ENCODE measurements around the gene SEPTIN12.

Gene SEPTIN12

DNA sequence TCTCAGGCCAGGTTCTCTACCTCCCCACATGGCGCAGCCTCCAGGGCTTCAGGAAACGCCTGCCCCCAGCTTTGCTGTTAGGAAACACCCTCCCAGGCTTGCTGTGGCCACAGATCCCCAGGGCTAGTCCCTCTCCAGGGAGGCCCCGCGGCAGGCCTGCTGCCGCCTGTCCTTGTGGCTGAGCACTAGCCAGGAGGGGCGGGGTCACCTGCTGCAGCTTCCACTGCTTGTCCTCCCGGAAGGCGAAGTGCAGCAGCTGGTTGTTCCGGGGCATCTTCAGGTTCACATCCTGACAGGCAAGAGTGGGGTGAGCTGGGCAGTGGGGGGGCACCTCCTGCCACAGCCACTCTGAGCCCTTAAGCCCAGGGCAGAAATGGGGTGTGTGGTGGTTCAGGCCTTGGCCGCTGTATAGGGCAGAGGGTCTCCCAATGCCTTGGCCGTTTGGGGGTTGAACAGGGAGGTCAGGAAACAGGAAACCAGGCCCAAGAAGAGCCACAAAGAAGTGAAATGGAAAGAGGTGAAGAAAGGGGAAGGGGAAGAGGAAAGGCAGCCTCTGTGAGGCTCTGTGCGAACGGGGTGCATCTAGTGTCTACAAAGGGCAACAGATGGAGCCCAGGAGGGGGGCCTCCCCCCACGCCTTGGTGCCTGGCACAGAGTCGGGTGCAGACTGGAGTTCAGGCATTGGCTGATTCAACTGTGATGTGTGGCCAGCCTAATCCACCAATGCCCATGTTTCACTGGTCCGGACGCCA is 12.3 kb upstream of the SEPTIN12 start:
- TF ChIP-seq, protein P1, sequence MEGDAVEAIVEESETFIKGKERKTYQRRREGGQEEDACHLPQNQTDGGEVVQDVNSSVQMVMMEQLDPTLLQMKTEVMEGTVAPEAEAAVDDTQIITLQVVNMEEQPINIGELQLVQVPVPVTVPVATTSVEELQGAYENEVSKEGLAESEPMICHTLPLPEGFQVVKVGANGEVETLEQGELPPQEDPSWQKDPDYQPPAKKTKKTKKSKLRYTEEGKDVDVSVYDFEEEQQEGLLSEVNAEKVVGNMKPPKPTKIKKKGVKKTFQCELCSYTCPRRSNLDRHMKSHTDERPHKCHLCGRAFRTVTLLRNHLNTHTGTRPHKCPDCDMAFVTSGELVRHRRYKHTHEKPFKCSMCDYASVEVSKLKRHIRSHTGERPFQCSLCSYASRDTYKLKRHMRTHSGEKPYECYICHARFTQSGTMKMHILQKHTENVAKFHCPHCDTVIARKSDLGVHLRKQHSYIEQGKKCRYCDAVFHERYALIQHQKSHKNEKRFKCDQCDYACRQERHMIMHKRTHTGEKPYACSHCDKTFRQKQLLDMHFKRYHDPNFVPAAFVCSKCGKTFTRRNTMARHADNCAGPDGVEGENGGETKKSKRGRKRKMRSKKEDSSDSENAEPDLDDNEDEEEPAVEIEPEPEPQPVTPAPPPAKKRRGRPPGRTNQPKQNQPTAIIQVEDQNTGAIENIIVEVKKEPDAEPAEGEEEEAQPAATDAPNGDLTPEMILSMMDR (IDR thresholded peaks at IDR 0.05; ENCODE audit: low read depth, low read length): no peak
- in situ Hi-C loops (cut with HindIII; ENCODE audit: low sequenced_read_pairs): no loop called here
- no peak overlapping the region for H3K4me3 ChIP-seq (ENCODE audit: low read depth, low read length)
- no peak for DNase-seq (ENCODE audit: low read depth, low spot score)

DNA sequence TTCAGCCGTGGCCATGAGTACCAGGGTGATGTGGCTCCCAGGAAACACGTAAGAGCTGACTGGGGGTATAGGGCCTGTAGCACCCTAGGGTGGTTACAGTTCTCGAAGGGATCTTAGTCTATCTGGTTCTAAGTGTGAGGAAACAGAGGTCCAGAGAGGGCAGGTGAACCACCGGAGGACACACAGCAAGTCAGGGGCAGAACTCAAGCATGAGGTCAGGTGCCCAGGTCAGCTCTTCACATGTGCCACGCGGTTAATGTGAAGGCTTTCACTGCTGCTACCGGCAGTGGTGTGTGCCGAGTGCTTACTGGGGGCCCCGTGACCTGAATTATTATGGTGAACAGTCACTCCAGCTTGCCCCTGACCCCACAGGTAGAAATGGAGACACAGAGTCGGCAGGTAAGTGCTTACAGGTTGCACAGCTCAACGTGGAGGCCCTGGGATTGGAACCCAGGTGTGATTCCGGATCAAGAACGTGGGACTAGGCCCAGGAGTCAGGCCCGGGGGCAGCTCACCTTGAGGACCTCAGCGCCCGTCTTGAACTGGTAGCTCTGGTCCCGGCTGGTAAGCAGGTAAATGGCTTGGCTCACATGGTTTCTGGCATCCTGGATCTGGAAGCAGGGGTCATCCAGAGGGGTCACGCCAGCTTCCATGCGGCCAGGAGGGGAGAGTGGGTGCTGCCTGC is 11.2 kb upstream of the SEPTIN12 start:
- in situ Hi-C loops (cut with HindIII; ENCODE audit: low sequenced_read_pairs): no loop called here
- TF ChIP-seq, protein P1 (IDR thresholded peaks at IDR 0.05; ENCODE audit: low read depth, low read length): no peak
- H3K4me3 ChIP-seq (ENCODE audit: low read depth, low read length): no peak overlapping the region
- no peak for DNase-seq (ENCODE audit: low read depth, low spot score)

DNA sequence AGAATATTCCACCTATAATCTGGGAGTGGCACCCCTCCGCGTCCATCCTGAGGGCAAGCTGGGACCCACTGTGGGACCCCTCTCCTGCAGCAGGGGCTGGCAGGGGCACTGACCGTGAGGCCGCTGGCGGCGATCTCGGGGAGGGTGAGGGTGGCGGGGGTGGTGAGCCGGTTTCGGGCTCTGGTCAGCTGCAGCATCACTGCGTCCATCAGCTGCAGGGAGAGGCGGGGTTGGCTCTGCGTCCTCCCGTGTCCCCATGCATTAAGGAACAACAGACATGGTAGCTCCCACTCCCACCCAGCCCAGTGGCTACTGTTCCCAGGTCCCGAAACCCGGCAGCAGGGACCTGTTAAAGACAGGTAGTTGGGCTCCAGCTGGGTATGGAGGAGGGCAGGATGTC is 10.3 kb upstream of the SEPTIN12 start:
- DNase-seq (ENCODE audit: low read depth, low spot score): no peak
- in situ Hi-C loops (cut with HindIII; ENCODE audit: low sequenced_read_pairs): no loop called here
- H3K4me3 ChIP-seq (ENCODE audit: low read depth, low read length): no peak overlapping the region
- TF ChIP-seq, protein P1 (IDR thresholded peaks at IDR 0.05; ENCODE audit: low read depth, low read length): no peak

DNA sequence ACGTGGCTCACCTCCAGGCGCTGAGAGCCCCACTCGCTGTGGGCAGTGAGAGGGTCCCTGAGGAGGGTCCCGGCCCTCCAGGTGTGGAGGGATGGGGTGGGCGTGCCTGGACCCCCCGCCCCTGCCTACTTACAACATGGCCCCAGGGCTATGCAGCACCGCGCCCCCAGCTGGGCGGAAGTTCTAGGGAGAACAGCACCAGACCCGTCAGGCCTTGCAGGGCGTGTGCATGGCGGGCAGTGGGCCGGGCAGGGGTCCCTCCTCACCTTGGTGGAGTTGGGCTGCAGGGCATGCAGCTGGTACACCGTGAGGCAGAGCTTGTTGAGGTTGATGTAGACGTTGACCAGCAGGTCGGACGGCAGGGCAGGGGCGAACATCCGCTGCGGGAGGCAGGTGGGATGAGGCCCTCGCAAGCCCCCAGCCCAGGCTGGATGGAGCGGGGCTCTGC is 9.7 kb upstream of the SEPTIN12 start:
- in situ Hi-C loops (cut with HindIII; ENCODE audit: low sequenced_read_pairs): no loop called here
- TF ChIP-seq, protein P1 (IDR thresholded peaks at IDR 0.05; ENCODE audit: low read depth, low read length): no peak
- H3K4me3 ChIP-seq (ENCODE audit: low read depth, low read length): no peak overlapping the region
- DNase-seq (ENCODE audit: low read depth, low spot score): no peak

DNA sequence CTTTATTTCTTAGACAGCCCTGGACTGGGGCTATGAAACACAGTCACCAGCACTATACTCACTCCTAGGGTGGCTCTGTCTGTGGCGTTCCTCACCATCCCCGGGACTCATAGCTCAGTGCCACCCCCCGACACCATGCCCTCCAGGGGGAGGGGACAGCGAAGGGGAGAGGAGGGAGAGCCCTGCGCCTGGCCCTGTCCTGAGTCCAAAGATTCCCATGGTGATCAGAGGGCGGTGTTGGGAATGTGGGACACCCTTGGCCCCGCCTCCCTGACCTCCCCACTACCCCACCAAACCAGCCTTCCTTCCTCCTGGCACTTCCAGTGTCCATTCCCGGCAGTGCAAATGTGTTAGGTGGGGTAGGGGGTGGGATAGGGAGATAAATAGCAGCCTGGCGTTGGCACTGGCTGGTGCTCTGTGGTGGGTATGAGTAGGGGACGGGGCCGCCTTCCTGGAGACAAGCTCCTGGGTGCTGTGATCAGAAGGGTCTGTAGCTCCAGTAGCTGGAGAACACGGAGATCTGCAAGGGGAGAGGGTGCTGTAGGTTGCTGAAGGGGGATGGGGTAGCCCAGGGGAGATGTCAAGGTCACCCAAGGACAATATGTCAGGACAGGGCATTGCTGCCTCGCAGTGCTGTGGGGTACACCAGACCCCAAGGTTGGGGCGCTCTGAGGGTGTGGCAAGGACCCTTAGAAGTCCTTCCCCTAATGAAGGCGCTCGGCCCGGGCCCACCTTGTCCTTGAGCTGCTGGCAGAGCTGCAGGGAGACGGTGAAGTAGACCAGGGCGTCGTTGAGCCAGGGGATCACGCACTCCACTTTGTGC is 9.0 kb upstream of the SEPTIN12 start:
- in situ Hi-C loops (cut with HindIII; ENCODE audit: low sequenced_read_pairs): no loop called here
- TF ChIP-seq, protein P1 (IDR thresholded peaks at IDR 0.05; ENCODE audit: low read depth, low read length): no peak
- no peak overlapping the region for H3K4me3 ChIP-seq (ENCODE audit: low read depth, low read length)
- no peak for DNase-seq (ENCODE audit: low read depth, low spot score)

DNA sequence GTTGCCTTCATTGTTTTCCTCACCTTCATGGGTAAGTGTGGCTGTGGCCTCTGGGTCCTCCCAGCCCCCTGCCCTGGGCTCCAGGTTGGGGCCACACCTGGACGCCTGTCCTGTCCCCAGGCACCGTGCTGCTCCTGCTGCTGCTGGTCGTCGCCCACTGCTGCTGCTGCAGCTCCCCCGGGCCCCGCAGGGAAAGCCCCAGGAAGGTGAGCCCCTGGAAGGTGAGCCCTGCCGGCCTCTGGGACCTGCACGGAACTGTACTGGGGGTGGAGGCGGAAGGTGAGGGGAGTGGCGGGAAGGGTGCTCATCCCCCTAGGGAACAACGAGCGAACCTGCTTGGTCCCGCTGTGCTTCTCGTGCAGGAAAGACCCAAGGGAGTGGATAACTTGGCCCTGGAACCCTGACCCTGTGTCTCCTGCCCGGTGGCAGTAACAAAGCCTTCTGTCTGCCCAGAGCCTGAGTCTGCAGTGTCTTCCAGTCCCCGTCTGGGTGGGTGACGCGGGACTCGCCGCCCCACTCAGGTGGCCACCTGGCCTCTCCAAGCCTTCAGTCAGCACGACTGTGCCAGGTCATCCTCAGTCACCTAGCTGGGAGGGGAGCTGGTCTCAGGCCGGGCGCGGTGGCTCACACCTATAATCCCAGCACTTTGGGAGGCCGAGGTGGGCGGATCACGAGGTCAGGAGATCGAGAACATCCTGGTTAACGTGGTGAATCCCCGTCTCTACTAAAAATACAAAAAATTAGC is 7.9 kb upstream of the SEPTIN12 start:
- H3K4me3 ChIP-seq (ENCODE audit: low read depth, low read length): no peak overlapping the region
- in situ Hi-C loops (cut with HindIII; ENCODE audit: low sequenced_read_pairs): no loop called here
- TF ChIP-seq, protein P1 (IDR thresholded peaks at IDR 0.05; ENCODE audit: low read depth, low read length): no peak
- no peak for DNase-seq (ENCODE audit: low read depth, low spot score)

All from astrocyte of the spinal cord (primary cell).